Embryonic facial prominence (tissue), 1 donor: ENCODE results near the gene ZNF746.

Source experiments
- DNase-seq: peaks from one replicate; pipeline ENCODE4 v3.0.0-alpha.2; 2016; ENCODE audit errors: extremely low spot score

The ZNF746 gene

DNA sequence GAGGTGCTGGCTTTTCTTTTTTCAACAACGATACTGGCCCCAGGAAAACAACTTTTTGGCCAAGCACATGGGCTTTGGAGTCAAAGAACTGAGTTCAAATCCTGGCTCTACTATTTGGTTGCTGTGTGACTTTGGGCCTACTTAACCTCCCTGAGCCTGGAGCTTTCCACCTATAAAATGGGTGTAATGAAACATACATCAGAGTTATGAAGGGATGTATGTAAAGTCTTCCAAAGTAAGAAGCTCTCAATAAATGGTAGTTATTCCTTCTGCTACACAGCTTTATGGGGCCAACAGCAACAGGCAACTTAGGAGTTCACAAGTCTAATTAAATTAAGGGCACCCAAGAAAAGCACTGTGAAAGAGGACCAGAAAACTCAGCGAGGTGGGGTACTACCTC is 69.7 kb downstream of the ZNF746 start:
- DNase-seq = no peak

DNA sequence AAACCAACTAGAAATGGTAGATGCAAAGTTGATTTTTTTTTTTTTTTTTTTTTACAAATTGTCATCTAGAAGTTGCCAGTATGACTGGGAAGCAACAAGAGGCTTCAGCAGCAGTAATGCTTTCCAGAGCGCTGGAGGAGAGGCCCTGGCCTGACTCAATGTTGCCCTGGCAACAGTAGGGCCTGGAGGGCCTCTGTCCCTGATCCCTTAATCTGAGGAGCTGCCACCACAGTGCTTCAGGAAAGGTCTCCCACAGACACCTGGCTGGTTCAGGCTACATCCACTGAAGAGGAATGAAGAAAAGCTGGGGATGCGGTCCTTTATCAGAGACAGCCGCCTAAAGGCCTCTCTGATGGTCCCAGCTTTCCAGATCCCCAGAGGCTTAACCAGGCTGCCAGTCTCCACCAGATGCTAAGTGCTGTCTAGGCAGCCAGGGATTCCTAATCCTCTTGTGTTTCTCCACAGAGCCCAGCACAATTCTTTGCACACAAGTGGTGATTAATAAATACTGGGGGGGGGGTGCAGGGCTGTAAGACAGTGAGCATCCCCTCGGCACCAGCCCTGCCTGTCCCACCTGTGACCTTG is 70.4 kb downstream of the ZNF746 start:
- no peak for DNase-seq

DNA sequence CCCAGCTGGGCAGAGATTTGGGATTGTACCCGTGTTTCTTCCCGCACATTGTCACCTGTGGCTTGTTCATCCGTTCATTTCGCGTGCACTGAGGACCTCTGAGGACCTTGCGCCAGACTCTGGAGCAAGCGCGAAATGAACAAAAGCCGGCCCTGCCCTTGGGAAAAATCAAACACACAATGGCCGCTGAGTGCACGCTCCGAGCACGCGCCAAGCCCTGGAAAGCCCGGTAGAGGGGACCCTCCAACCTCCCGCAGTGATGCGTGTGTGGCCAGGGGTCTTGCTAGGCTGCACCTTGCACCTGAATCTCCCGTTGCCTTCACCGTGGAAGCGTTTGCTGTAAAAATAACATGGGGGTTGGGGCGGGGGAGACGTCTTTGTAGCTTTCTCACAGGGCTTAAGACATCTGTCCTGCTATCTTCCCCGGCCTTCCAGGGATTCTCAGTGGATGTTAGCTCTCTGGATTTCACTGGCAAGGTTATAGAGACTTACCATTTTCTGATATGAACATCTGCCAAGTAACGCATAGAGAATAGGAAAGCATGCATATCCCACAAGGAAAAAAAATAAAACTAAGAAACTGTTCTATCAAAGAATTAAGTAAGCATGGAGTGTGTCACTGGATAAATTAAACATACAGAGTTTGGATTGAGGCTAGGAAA is 74.0 kb downstream of the ZNF746 start:
- DNase-seq = no peak

DNA sequence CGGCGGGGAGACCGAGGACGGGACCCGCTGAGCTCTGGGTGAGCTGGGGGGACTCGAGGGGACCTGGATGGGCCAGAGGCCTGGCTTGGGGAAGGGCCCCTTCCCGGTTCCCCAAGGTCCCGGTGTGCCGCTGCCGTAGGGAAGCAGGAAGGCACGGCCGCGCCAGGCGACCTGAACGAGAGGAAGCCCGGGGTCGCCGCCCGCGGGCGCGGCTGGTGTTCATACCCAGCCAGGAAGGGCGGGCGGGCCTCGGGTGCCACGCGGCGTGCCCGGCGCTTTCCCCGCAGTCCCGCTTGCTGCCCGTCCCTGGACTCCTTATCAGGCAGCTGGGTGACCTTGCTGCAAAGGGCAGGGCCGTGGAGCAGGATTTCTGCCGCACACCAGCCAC is 74.7 kb downstream of the ZNF746 start:
- no peak for DNase-seq
